Measurements from ENCODE around the gene ITGB3. TPM values are rescaled to one million over a fixed set of nuclear protein-coding genes. Genes with fewer than 3 reads are reported as not detected.
"Not testable (repeated sequence)": the region's sequence is repeated elsewhere in the genome, so short reads cannot be mapped to it uniquely, and the experiment has no call there.

Gene ITGB3
- polyA plus RNA-seq (2013, experiment 1 of 2; ENCODE audit: insufficient read length) = 22.3 TPM
- 23.3 TPM for polyA plus RNA-seq (2013, experiment 2 of 2; ENCODE audit: insufficient read length)

- peak; percentile 80 for DNase-seq
These were observed at the start of gene ITGB3 for GRCh38 chr17:47253541-47254402. Gene ITGB3, plus strand, starts transcription at chr17:47253827. Its CDS starts 35 bp downstream, at chr17:47253862.

DNA sequence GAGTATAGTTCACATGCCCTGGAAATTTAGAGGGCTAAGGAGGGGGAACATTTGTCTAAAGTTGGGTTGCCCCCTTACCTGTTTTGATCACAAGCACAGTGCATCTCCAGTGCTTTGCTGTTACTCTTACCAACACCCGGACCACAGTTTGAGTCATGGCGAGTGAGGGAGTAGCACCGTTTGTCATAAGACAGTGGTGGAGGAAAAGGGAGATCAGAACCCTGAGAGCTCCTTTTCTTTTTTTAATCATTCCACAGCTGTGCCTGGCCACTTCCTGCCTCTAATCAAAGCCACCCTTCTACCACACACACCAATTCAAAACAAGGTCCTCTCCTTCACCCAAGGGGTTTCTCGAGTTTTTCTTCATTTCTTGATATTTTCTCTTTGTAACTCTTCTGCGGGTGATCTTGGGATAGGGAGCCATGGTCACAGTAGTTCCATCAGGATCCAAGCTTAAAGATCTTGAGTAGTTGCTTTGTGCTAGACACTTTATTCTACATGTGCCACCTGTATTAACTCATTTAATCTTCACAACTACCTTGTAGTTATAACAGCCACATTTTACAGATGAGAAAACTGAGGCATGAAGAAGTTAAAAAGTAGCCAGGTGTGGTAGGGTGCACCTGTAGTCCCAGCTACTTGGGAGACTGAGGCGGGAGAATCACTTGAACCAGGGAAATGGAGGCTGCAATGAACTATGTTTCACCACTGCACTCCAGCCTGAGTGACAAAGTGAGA is 49.5 kb upstream of the ITGB3 start:
- peak; percentile 59 for DNase-seq

DNA sequence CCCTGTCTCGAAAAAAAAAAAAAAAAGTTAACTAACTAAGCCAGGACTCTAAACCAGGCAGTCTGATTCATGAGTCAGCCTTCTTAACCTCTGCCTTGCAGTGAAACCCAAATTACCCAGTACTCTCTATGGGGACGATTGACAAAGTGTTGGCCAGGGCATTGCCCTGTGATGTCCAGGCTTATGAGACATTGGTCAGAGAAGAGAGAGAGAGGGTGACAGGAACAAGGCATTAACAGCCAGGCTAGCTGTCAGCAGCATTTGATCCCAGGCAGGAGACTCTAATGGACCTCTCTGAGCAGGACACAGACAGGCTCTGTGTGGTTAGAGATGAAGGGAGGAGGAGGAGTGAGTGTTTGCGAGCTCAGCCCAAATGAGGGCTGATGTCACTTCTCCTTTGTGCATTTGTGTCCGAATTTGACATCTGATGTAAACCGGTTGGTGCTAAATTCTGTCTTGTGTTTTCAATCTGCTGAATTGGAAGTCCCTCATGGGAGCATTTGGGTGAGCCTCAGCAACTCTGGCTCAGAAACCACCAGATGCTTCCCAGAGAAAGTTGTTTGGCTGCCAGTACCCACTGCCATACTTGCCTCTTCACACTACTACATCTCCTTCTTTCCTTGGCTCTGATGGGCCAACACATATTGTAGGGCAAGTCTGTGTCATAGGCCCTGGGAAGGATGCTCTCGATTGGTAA is 48.8 kb upstream of the ITGB3 start:
- peak; percentile 57 for DNase-seq

- peak; percentile 92 for DNase-seq
These were observed 48.1 kb upstream of the ITGB3 start for GRCh38 chr17:47205419-47205963.

- DNase-seq = no peak
These were observed 46.2 kb upstream of the ITGB3 start for GRCh38 chr17:47207143-47208067.

DNA sequence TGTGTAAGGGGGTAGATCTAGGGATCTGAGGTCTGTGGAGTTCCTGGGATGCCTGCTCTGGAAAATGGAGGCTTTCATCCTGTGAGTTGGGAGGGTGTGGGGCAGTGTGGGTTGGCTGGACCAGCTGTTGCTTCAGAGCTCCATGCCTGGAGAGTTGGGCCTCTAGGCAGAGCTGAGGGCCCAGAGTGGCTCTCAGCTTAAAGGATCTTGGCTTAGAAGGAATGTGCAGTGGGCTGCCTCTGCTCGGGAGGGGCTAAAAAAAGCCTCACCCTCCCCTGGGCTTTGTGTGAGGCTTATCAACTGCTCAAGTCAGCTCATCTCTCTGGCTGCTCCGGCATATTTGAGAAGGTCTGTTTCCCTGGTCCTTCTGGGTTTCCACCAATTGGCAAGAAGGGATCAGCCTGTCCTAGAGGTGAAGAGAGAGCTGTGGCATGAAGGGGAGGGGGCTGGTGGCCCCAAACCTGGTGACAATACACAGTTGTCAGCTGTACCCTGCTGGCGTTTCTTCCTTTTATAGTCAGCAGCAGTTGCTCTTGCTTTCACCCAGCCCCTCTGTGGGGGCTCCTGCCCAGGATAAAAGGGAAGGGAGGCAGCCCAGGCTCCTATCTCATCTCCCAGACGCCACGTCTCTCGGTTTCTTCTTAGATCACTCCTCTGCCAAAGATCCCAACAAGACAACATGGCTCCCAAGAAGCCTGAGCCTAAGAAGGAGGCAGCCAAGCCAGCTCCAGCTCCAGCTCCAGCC is 44.7 kb upstream of the ITGB3 start, which contains the start of gene MYL4:
Gene MYL4 (plus strand): TSS at position 605 of the 745 bp plus-strand sequence. CDS start 75 bp downstream, at position 680.
- DNase-seq = peak; percentile 71

- no peak for DNase-seq
These were observed 44.1 kb upstream of the ITGB3 start for GRCh38 chr17:47209499-47209898.

GRCh38 chr17:47210105-47210504 is 43.5 kb upstream of the ITGB3 start:
- DNase-seq = peak; percentile 40

DNA sequence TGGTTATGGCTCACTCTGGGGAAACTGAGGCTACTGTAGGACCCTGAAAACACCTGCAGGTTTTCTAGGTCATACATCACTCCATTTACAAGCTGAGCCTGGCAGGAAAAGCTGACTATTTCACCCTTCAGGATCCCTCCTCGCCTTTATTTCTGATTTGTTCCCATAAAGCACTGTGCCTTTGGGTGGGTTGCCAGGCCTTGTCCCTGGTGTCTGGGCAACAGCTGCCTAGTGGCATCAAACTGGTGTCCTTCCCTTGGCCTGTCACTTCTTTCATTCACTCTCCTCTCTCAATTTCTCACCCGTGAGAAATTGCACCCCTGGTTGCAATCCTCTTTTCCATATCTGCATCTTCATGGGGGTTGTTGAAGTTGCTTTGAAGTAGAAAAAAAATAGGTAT is 42.8 kb upstream of the ITGB3 start:
- DNase-seq = no peak

DNA sequence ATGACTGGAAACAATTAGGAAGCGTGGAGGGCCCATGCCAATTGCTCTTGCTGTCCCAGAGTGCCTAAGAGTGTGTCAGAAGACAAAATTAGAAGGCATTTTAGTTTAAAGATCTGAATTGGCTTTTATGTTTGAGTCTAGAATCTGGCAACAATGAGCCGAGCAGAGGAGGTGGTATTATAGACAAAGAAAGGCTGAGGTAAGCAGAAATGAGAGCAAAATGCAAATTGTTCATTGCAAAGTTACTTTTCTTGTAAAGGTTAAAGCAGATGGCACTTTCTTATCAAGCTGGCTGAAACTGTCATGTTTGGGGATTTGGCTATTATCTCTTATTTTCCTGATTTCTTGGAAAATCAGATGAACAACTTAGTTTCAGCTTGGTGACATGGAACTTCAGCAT is 41.2 kb upstream of the ITGB3 start:
- DNase-seq = no peak

- no peak for DNase-seq
These were observed 40.1 kb upstream of the ITGB3 start for GRCh38 chr17:47213540-47213939.

DNA sequence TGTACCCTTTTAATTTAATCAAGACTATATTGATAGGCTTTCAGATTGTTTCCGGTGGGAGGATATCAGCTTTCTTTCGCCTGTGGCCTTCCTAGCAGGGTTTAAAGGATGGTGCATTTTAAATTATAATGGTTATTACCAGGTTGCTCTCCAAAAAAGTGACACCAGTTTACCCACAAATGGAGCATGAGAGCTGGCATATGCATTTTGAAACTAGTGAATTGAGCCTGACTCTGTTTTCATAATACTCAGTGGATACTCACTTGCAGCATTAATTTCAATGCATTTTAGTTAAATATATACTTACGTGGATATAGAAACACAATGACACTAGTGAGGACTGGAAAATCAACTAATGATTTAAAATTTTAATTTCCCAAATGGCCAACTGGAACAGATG is 38.7 kb upstream of the ITGB3 start:
- DNase-seq = no peak

DNA sequence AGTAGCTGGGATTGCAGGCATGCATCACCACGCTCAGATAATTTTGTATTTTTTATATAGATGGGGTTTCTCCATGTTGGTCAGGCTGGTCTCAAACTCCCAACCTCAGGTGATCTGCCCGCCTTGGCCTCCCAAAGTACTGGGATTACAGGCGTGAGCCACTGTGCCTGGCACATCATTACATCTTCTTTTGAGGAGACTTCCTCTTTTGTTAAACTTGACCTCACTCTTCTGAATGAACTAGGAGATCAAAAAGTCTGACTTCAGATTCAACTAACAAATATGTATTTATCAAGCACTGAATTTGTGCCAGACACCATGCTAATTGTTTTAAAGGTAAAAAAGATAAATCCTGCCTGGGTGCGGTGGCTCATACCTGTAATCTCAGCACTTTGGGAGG is 36.8 kb upstream of the ITGB3 start:
- DNase-seq = not testable (repeated sequence)

DNA sequence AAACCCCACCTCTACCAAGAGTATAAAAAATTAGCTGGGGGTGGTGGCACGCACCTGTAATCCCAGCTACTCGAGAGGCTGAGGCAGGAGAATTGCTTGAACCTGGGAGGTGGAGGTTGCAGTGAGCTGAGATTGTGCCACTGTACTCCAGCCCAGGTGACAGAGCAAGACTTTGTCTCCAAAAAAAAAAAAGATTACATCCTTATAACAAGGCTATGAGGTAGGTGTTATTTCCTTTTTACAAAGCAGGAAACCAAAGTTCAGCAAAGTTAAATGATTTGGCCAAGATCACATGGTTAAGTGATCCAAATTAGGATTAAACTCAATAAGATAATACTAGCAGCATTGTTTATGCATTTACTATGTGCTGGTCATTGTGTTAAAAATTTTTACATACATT is 36.3 kb upstream of the ITGB3 start:
- not testable (repeated sequence) for DNase-seq

DNA sequence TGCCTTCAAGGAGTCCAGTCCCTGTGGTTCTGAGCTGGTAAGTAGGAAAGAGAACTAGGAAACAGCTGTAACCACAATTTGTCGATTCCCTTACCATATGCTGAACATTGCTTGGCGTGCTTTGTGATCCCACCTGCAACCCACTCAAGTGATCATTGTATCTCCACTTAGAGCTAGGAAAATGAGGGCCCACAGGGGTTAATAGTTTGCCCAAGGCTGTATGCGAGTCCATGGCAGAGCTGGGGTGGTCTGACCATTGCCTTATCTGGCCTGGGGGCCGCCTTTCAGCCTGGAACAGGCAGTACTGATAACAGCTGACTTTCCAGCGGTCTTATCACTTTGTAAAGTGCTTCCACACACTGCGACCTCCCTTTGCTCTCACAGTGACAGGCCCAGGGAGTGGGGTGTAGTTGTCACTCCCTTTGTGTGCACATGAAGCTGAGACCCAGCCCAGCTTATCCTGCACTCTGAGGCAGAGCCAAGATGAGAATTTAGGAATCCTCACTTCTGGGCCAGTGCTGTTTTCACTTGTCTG is 34.7 kb upstream of the ITGB3 start:
- DNase-seq = no peak

- no peak for DNase-seq
These were observed 33.8 kb upstream of the ITGB3 start for GRCh38 chr17:47219621-47220475.

DNA sequence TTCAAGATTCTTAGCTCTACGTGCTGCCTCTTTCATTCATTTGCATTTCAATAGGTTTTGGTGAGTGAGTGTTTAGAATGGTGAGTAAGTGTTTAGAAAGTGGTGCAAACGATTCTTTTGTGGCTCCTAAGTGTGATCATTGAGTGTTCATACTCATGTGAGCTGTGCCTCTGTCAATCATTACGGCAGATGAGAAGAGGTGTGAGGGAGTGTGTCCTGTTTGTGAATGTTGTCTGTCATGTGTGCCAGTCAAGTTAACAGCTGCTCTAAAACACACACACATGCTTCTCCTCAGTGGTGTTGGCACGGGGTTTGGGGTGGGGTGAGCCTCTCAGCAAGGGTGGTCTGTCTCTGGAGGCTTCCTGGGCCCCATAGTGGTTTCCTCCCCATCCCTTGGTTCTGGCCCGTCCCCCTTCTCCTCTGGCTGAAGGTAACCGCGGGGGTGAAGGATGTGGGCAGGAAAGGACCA is 33.1 kb upstream of the ITGB3 start:
- DNase-seq = no peak

- DNase-seq = no peak
These were observed 32.5 kb upstream of the ITGB3 start for GRCh38 chr17:47221154-47221553.

- no peak for DNase-seq
These were observed 31.6 kb upstream of the ITGB3 start for GRCh38 chr17:47222047-47222446.
